Adipose tissue (tissue), 3 donors: ENCODE measurements around the gene ATP8B1. TPM values are rescaled to one million over a fixed set of nuclear protein-coding genes. Genes with fewer than 3 reads are reported as not detected.

Experiments used
- H3K27ac ChIP-seq: one replicate; pipeline ENCODE4 v1.5.1; 2013; ENCODE audit warnings: low read depth, low read length
- WGBS, 3 donors: extraction: QIAGEN DNeasy Blood & Tissue Kit; methylation state at CpG; one replicate each; pipeline ENCODE4 v1.1.7; 2013; 5-methylcytosine and 5-hydroxymethylcytosine counted together
- polyA plus RNA-seq, 3 donors: library from polyadenylated mRNA; stranded (reverse); fragments of 200-250 nt; gene quantifications; one replicate each; pipeline ENCODE4 v1.2.3, GENCODE V29; 2013
- donor health status: healthy with polysubstance abuse.
- donor health status: Bipolar disorder and iron deficiency.
- donor health status: healthy.

ATP8B1 gene
- polyA plus RNA-seq, 3 donors = 3.1 to 18.2 (median 7.8) TPM

DNA sequence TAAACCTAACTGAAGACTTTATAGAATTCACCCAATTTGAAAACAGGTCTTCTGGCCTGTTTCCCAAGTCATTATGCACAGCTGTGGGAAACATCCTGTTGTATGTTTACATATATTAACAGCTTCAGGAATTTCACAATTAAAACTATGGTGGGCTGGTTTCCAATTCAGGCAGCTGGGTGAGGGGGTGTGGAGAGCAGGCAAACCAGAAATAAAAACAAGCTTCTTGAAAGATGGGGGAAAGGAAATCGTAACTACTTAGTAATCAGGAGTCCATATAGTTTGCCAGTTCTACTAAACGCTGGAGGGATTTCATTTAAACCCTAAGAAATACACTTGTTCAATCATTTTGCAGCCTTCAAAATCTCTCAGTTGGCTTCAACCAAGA is 22.8 kb downstream of the ATP8B1 start:
- no peak overlapping the region for H3K27ac ChIP-seq
- WGBS, 3 donors = 10 to 14% (median 14%) methylated on average over 2 of the region's 2 CpGs

DNA sequence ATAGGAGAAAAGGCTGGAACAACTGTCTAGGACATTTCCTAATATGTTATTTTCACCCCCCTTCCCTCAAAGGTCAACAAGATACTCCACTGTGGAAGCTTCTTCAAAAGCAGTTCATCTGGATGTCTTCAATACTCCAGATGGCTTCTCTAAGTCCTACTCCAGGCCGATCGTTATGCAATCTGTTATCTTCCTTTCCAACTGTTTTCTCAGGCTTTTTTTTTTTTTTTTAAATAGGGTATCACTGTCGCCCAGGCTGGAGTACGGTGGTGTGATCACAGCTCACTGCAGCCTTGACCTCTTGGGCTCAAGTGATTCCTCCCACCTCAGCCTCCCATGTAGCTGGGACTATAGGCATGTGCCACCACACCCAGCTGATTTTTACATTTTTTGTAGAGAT is 26.3 kb downstream of the ATP8B1 start:
- no peak overlapping the region for H3K27ac ChIP-seq

DNA sequence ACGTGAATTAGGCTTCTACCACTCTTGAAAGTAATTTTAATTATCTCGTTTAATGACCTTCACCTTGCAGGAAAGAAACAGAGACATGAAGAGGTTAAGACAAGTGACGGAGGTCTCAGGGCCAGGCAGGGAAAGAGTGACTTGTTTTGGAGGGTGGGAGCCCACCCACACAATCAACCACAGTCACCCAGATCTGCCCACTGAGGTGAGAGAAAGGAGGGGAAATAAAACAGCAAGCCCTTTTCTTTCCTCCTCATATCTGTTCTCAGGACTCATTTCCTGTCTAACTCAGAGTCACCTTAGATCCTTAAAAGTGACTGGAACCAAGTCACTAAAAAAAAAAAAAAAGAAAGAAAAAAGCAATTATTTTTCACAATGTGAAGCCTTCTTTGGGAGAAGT is 26.8 kb downstream of the ATP8B1 start:
- WGBS, 3 donors = 49 to 80% (median 79%) methylated on average over 3 of the region's 3 CpGs

More for the DNA sequence above, 26.3 kb downstream of the ATP8B1 start:
- WGBS, 3 donors = 17 to 23% (median 20%) methylated on average over 4 of the region's 4 CpGs

DNA sequence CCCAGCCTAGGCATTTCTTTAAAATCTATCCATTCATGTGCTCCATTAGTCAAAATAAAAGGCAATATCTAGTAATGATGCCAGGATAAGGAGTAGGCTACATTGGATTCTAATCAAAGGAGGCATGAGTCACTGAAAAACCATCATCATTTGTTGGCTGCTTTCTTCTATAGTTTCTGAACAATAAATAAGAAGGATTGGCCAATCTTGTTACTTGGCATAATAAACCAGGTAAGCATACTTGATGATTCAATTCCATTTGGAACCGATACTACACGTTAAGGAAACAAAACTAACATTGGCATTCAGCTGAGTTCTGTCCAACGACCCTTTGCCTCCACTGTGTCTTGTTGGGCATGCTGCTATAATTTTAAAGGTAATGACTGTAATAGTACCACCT is 27.2 kb downstream of the ATP8B1 start:
- WGBS, 3 donors = 38 to 74% (median 73%) methylated on average over 3 of the region's 3 CpGs
- H3K27ac ChIP-seq = no peak overlapping the region

More for the DNA sequence above, 26.8 kb downstream of the ATP8B1 start:
- no peak overlapping the region for H3K27ac ChIP-seq

DNA sequence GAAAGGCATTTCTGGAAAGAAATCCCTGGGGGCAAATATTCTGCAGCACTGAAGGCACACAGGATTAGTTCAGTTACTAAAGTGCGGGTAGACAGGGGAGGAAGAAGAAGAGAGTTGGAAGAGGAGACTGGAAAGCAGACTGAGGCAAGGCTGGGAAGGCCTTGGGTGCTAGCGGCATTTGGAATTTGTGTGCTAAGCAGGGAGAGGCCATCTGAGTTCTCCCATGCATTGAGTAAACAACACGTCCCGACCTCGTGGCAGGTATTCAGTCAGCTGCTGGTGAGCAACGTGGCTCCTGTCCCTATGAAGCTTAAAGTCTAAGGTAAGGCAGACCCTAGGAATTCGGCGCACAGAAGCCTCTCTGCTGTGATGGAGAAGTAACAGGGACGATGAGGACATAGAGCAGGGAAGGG is 30.7 kb downstream of the ATP8B1 start:
- no peak overlapping the region for H3K27ac ChIP-seq
- 42 to 88% (median 88%) methylated on average over 9 of the region's 9 CpGs for WGBS, 3 donors

DNA sequence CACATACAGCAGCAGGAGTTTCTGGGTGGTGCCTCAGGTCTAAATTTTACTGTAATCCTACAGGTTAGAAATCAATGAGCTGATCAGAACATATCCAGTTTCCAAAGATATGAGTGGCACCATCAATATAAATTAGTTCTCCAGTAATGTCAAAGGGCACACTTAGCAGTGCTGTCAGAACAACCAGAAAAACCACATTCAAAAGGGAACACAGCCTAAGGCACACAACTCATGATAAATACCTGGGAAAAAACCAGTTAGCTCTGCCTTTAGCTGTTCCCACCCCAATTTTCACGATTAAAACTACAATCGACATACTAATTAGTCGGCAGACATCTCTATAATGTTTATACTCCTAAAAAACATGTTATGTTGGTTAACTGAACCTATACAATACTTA is 31.5 kb downstream of the ATP8B1 start:
- H3K27ac ChIP-seq = no peak overlapping the region
- WGBS, 3 donors = 21 to 89% (median 75%) methylated on average over 3 of the region's 3 CpGs

DNA sequence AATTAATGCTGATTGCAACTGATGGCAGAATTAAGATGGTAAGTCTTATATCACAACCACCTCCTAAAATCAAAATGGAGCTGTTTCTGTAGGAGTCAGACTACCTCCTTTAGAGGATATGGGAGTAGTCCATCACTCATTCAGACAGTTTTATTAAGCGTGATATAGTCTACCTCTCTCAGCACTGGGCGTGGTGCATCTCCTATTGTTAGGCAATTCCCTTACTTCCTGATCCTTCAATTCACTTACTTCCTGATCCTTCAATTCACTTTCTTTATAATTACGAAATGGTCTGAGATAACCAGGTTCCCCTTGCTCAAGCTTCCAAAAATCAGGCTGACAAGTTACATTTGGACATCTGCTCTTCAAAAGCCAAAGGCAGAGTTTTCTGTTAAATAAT is 31.9 kb downstream of the ATP8B1 start:
- WGBS, 3 donors = 38 to 65% (median 48%) methylated on average over 3 of the region's 3 CpGs
- H3K27ac ChIP-seq = no peak overlapping the region

DNA sequence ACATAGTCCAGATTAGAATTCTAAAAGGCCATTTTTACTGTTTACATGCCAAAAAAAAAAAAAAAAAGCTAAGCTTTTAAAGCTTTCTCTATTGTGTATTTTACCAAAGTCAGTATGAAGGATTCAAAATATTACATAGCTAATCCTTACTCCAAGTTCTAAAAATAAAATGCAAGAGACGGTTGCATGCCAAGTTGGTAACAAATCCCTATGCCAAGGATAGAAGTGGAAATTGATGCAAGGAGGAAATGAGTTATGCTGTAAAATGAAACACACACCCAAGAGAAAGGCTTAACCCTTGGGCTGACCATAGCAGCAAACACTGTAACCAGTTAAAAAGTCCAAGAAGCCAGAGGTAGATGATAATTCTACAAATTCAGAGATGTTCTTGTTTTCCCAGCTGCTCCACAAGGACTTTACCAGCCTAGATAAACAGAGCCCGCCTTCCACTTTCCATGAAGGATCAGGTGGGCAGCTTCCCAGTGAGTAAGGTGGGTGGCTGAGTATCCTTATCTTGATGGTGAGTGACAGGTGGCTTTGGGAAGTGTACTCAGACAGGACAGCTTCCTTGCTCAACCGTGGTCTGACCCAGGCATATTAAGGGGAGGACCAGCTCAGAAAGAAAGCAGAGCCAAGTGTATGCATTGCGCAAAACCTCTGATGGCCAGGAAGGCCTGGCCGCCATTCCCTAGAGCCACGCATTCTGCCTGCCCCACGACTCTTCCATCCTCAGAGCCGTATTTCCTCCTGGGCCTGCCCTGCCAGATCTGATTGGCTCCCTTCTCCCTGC is 34.4 kb downstream of the ATP8B1 start:
- 30 to 57% (median 56%) methylated on average over 8 of the region's 8 CpGs for WGBS, 3 donors

DNA sequence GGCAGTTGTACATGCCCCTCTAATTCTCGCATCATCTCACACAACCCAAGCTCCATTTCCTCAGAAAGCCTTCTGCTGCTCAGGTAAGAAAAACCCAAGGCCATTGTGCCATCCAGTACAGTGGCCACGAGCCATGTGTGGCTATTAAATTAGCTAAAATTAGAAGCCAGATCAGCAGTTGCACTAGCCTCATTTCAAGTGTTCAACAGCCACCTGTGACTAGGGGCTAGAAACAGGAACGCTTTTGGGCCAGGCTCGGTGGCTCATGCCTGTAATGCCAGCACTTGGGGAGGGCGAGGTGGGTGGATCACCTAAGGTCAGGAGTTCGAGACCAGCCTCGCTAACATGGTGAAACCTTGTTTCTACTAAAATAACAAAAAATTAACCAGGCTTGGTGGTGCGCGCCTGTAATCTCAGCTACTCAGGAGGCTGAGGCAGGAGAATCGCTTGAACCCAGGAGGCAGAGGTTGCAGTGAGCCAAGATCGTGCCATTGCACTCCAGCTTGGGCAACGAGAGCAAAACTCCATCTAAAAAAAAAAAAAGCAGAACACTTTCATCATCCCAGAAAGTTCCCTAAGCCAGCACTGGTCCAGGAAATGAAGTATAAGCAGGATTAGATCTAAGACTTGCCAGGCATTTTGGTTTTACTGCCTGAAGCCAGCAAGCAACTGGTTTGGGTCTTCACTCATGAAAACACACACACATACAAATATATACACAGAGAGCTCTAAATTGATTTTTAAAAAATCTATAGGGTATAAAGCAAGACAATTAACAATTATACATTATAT is 35.7 kb downstream of the ATP8B1 start:
- 80 to 88% (median 87%) methylated on average over 12 of the region's 12 CpGs for WGBS, 3 donors
- H3K27ac ChIP-seq = no peak overlapping the region

More for the DNA sequence above, 34.4 kb downstream of the ATP8B1 start:
- H3K27ac ChIP-seq = no peak overlapping the region

DNA sequence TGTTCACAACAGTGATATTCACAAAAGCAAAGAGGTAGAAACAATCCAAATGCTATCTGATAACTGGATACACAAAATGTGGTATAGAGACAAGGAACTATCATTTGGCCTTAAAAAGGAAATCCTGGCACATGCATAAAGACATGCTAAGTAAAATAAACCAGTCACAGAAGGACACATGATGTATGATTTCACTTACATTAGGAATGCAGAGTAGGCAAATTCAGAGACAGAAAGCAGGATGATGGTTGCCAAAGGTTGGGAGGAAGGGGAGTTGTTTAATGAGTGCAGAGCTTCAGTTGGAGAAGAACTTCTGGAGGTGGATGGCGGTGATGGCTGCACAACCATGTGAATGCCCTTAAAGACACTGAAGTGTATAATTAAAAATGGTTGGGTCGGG is 38.1 kb downstream of the ATP8B1 start:
- no peak overlapping the region for H3K27ac ChIP-seq

DNA sequence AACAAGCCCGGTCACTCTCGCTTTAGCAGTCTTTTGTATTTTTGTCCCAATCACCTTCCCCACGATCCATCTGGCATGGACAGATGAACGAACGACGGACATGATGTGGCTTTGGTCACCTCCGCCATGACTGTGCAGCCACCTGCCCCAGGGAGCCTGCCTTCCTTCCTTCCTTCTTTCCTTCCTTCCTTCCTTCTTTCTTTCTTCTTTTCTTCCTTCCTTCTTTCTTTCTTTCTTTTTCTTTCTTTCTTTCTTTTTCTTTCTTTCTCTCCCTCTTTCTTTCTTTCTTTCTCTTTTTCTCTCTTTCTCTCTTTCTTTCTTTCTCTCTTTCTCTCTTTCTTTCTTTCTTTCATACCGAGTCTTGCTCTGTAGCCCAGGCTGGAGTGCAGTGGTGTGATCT is 39.0 kb downstream of the ATP8B1 start:
- 88 to 96% (median 91%) methylated on average over 8 of the region's 8 CpGs for WGBS, 3 donors
- H3K27ac ChIP-seq = no peak overlapping the region

More for the DNA sequence above, 38.1 kb downstream of the ATP8B1 start:
- WGBS, 3 donors = 80 to 90% (median 87%) methylated on average over 2 of the region's 2 CpGs

DNA sequence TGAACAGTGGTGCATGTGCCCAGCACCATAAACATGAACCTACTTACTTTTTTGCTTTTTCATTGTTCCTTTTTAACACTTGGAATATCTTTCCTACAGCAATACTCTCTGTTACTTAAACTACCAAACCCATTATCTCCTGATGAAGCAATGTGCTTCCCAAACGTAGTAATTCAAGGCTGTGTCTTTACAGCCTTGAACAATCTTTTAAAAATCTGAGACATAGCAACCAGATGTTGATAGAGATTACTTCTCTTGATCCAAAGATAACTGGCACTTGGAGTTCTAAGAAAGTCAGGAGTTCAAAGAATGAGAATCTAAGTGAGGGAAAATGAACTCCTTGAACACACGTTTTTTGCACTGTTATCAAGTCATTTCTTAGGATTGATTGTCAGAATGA is 40.4 kb downstream of the ATP8B1 start:
- H3K27ac ChIP-seq = no peak overlapping the region
- 43 to 81% (median 77%) methylated on average over 2 of the region's 2 CpGs for WGBS, 3 donors

DNA sequence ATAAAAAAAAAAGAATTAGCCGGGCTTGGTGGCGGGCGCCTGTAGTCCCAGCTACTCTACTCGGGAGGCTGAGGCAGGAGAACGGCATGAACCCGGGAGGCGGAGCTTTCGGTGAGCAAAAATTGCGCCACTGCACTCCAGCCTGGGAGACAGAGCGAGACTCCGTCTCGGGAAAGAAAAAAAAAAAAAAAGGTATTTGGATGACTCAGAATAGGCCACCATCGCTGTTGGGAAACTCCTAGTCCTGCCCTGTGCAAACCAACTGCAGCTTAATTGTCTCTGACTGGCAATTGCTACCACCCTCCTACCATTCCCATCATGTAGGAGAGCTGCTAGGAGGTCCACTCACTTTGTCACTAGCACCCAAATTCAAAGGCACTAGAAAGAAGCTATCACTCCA is 43.5 kb downstream of the ATP8B1 start:
- H3K27ac ChIP-seq = no peak overlapping the region
- WGBS, 3 donors = 93 to 98% (median 97%) methylated on average over 13 of the region's 13 CpGs

DNA sequence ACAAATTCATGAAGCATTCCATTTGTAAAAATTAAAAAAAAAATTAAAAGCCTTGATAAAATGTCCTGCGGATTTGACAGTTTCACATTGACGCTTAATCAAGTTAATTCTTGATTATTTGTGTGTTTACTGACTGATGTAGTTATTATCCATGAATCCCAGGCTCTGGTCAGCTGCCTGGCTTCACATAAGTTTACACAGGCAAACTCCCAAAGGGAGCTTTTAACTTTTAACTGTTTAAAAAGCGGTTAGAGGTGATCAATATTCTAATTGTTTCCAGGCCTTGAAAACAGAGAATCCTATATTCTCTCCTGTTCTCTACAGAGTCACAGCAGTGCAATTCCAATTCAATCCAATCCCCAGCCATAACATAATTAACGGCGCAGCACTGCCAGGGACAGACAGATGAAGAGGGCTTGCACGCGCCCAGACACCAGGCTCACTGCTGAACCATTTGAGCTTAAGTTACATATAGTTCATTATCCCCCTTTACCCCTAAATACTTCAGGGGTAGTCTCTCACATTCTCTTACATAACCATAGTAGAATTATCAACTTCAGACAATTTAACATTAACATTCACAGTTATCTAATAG is 47.5 kb downstream of the ATP8B1 start:
- H3K27ac ChIP-seq = no peak overlapping the region
- WGBS, 3 donors = 46 to 90% (median 89%) methylated on average over 7 of the region's 7 CpGs

DNA sequence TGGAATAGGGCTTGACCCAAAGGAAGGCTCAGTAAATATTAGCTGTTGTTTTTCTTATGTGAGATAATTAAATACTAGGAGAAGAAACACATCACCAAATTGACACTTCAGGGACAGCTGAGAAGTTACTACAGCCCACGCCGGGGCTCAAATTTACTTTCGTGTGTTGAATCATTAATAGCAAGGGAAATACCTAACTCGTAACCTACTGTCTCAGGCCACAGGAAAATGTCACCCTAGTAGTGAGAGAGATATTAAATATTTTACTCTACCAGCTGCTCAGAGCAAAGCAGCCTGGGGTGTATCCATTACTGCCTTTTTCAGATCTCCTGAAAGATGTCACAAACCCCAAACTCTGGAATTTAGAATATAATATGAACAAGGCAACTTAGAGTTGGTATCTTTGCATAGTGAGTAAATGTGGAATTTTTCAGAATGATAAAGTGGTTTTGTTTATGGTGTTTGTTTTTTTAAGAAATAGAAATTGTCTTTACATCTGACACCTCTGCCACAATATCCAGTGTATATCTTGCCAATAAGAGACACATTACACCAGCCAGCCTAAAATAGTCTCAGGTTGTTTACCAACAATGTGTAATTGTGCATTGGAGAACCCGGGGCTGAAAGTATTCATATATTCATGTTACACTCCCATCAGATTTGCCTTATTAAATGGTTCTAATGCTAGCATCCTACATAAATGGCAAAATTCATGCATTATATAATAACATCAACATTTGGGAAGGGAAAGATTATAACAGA is 48.4 kb downstream of the ATP8B1 start:
- no peak overlapping the region for H3K27ac ChIP-seq
- WGBS, 3 donors = 42 to 92% (median 91%) methylated on average over 5 of the region's 5 CpGs

DNA sequence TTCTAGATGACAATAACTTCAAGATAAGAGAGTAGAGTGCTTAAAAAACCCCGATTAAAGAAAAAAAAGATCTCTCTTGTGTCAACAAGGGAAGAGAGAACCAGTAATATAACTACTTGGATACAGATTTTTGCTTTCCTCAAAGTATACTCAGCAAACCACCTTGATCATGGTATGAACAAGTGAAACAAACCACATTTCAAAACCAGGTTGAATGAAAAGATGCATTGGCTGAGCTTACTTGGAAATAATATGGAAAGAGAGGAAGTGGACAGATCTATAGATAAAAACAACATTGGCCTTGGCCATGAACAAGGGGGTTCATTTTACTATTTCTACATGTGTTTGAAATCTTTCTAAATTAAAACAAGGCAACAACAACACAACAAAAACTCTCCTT is 50.1 kb downstream of the ATP8B1 start:
- WGBS, 3 donors = 16 to 75% (median 42%) methylated on average over 1 of the region's 1 CpG
- no peak overlapping the region for H3K27ac ChIP-seq

DNA sequence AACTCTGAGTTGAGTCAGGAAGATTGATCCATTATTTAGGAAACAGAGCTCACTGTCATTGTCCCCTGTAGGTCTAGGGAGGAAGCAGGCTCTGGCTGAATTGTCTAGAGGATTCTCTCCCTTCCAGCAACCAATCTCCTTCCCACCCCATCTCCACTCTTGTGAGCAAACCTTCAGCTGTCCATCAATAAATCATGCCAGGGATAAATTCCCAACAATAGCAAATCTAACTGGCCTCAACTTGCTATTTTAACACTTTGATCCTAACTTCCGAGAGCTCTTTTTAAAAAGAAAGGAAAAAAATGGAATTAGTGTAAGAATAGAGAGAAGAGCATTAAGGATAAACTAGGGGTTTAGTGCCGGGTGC is 53.5 kb downstream of the ATP8B1 start:
- no peak overlapping the region for H3K27ac ChIP-seq

DNA sequence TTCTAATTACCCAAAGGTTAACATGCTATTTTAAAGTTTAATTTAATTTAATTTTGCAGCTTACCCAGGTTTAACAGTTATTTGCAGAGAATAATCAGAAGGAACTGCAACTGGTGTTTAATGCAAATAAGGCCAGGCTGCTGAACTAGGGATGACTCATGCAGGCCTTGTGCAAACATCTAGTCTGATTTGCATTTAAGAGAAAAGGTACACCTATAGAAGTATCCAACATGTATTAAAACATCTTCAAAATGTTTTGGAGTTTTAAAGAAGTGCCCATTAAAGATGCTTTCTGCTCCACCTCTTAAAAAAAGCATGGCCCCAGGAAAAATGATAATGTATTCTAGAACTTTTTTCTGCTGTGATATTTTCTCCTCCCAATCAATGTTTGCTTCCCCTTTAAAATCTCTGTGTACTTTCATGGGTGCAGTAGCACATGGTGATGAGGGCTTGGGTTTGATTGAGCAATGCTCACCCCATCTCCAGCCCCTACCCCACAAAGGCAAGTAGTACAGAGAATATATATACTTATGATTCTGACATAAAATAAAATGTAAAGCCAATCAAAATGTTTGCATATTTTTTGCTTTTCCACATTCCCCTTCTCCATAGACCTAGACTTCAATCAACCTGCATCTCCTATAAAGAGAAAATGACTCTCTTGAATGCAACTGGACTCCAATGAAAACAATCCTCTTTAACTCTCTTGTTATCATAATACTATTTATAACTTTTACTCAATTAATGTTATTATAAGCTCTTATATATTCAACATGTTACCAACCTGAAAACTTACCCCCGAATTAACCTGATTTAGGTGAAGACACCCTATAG is 54.1 kb downstream of the ATP8B1 start:
- H3K27ac ChIP-seq = no peak overlapping the region
- WGBS, 3 donors = 82 to 97% (median 85%) methylated on average over 1 of the region's 1 CpG

More for the DNA sequence above, 53.5 kb downstream of the ATP8B1 start:
- WGBS, 3 donors = 90 to 97% (median 92%) methylated on average over 2 of the region's 2 CpGs
